Measurements from ENCODE around the gene RGS14.
"Not testable (repeated sequence)": the region's sequence is repeated elsewhere in the genome, so short reads cannot be mapped to it uniquely, and the experiment has no call there.

RGS14 gene

GRCh38 chr5:177371120-177372033, 13.7 kb downstream of the RGS14 start:
- no peak overlapping the region for H3K4me3 ChIP-seq (ENCODE audit: low read depth, low read length)
- no peak for TF ChIP-seq CTCF (IDR thresholded peaks at IDR 0.05; ENCODE audit: borderline replicate concordance, insufficient read depth, low read depth, low read length)

GRCh38 chr5:177372034-177372896, 14.5 kb downstream of the RGS14 start:
- no peak for TF ChIP-seq CTCF (IDR thresholded peaks at IDR 0.05; ENCODE audit: borderline replicate concordance, insufficient read depth, low read depth, low read length)
- no peak overlapping the region for H3K4me3 ChIP-seq (ENCODE audit: low read depth, low read length)

GRCh38 chr5:177372910-177373309, 15.2 kb downstream of the RGS14 start:
- no peak for TF ChIP-seq CTCF (IDR thresholded peaks at IDR 0.05; ENCODE audit: borderline replicate concordance, insufficient read depth, low read depth, low read length)
- H3K4me3 ChIP-seq (ENCODE audit: low read depth, low read length): no peak overlapping the region

DNA sequence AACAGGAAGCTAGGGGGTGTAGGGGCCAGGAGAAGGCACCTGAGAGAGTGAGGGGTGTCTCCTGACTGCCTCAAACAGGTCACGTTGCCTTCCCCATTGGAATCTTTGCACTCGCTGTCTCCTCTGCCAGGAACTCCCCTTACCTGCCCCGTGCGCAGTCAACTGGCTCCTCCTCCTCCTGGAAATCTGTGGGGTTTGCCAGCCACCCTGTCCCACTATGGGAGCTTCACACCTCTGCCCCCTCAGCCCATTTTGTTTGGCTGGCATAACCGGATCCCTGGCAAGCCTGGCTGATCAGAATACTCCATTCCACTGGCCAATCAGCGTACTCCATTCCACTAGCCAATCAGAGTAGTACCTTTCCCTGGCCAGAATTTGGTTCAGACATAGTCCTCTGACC, 16.1 kb downstream of the RGS14 start:
- no peak for TF ChIP-seq CTCF (IDR thresholded peaks at IDR 0.05; ENCODE audit: borderline replicate concordance, insufficient read depth, low read depth, low read length)
- no peak overlapping the region for H3K4me3 ChIP-seq (ENCODE audit: low read depth, low read length)

- no peak overlapping the region for H3K4me3 ChIP-seq (ENCODE audit: low read depth, low read length)
- TF ChIP-seq CTCF (IDR thresholded peaks at IDR 0.05; ENCODE audit: borderline replicate concordance, insufficient read depth, low read depth, low read length): no peak
These were observed 16.5 kb downstream of the RGS14 start for GRCh38 chr5:177374211-177374610.

- H3K4me3 ChIP-seq (ENCODE audit: low read depth, low read length): not testable (repeated sequence)
These were observed 17.8 kb downstream of the RGS14 start for GRCh38 chr5:177375516-177375915.

DNA sequence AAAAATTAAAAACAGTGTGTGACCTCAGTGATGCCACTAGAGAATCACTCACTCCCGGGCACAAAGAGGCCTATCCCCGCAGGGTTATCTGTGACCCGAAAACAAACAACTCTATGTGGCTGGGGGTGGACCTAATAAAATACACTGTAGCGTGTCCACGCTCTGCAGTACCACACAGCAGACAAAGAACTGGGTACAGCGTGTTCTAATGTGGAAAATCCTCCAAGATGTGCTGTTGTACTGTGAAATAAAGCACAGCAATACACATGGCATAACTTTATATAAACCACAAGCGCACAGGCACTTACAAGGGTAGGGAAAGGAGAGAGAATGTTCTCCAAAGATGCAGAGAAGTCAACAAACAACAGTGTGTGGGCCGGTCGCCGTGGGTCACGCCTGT, 18.4 kb downstream of the RGS14 start:
- no peak overlapping the region for H3K4me3 ChIP-seq (ENCODE audit: low read depth, low read length)
- TF ChIP-seq CTCF (IDR thresholded peaks at IDR 0.05; ENCODE audit: borderline replicate concordance, insufficient read depth, low read depth, low read length): no peak

Data from GM12875 (cell line).